AG09309 (cell line): ENCODE data around the gene DNAH9.

Source experiments
- DNase-seq: peaks from one replicate; pipeline ENCODE4 v3.0.0-alpha.2; 2010; ENCODE audit warnings: low read depth
- H3K4me3 ChIP-seq: 2 replicates; pipeline ENCODE4 v1.5.1; 2011; ENCODE audit warnings: mild to moderate bottlenecking, low read depth, low read length, moderate library complexity; ENCODE audit not compliant: control insufficient read depth
- TF ChIP-seq, protein P1 (sequence below): IDR thresholded peaks from 2 replicates; pipeline ENCODE4 v1.5.1; 2011; ENCODE audit warnings: mild to moderate bottlenecking, low read depth, low read length, inconsistent platforms; ENCODE audit not compliant: insufficient read depth, control insufficient read depth; ENCODE audit errors: missing control alignments

DNAH9 gene

GRCh38 chr17:11622492-11622891, 24.2 kb downstream of the DNAH9 start:
- H3K4me3 ChIP-seq: no peak overlapping the region
- DNase-seq: no peak
- TF ChIP-seq, protein P1, sequence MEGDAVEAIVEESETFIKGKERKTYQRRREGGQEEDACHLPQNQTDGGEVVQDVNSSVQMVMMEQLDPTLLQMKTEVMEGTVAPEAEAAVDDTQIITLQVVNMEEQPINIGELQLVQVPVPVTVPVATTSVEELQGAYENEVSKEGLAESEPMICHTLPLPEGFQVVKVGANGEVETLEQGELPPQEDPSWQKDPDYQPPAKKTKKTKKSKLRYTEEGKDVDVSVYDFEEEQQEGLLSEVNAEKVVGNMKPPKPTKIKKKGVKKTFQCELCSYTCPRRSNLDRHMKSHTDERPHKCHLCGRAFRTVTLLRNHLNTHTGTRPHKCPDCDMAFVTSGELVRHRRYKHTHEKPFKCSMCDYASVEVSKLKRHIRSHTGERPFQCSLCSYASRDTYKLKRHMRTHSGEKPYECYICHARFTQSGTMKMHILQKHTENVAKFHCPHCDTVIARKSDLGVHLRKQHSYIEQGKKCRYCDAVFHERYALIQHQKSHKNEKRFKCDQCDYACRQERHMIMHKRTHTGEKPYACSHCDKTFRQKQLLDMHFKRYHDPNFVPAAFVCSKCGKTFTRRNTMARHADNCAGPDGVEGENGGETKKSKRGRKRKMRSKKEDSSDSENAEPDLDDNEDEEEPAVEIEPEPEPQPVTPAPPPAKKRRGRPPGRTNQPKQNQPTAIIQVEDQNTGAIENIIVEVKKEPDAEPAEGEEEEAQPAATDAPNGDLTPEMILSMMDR: no peak

- DNase-seq: no peak
- no peak overlapping the region for H3K4me3 ChIP-seq
- TF ChIP-seq, protein P1: no peak
Observed at GRCh38 chr17:11624976-11625375, 26.7 kb downstream of the DNAH9 start.

DNA sequence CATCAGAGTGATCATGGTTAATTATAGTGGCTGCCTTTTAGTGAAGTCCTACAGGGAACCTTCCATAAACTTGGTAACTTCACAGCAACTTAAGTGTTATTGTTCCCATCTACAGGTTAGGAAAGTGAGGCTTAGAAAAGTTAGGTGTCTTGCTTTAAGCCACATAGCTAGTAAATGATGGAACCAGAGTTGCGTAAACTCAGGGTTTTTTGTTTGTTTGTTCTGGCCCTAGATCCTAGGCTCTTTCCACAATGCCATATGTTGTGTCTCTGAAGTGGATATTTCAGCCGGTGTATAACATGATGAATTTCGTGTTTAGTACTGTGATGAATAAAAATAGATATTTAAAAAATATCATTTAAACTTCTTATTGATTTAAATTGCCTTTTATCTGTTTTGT, 27.6 kb downstream of the DNAH9 start:
- H3K4me3 ChIP-seq: no peak overlapping the region
- TF ChIP-seq, protein P1: no peak
- no peak for DNase-seq

GRCh38 chr17:11627301-11627940, 29.2 kb downstream of the DNAH9 start:
- TF ChIP-seq, protein P1: no peak
- no peak overlapping the region for H3K4me3 ChIP-seq
- no peak for DNase-seq

DNA sequence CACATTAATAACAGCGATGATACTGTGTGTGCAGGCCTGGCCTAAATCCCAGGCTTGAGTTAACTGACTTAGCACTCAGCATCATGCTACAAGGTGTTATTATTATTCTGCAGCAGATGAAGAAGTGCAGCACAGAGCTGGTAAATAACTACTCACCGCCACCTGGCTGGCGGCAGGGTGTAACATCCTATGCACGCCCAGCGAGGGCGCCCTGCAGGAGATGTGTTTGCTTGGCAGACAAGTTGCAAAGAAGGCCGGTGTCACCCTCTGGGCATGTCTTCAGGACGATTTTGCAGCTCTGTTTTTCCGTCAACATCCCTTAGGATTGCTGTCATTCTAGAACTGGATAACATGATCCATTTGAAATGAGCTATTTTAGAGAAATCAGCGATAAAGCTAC, 30.1 kb downstream of the DNAH9 start:
- DNase-seq: no peak
- no peak overlapping the region for H3K4me3 ChIP-seq
- TF ChIP-seq, protein P1: no peak

- TF ChIP-seq, protein P1: no peak
- DNase-seq: no peak
Observed at GRCh38 chr17:11628831-11629230, 30.6 kb downstream of the DNAH9 start.

More at GRCh38 chr17:11628831-11629230, 30.6 kb downstream of the DNAH9 start:
- no peak overlapping the region for H3K4me3 ChIP-seq
